ENCODE results near the gene PRSS53. TPM values are rescaled to one million over a fixed set of nuclear protein-coding genes. Genes with fewer than 3 reads are reported as not detected.

The PRSS53 gene
- polyA plus RNA-seq, 3 donors, result 0.17 to 5.1 TPM; not detected in 1

GRCh38 chr16:31084584-31085302, 4.0 kb downstream of the PRSS53 start:
- H3K36me3 Mint-ChIP-seq, result peaks cover 37 to 64% of the 10 kb centered on the region in 2 donors
- no peaks in the 10 kb centered on the region for H3K9me3 Mint-ChIP-seq
- TF ChIP-seq CTCF (IDR thresholded peaks at IDR 0.05), result no peak
- H3K79me2 ChIP-seq (ENCODE audit: insufficient read depth, low read length), result peaks cover 27% of the 10 kb centered on the region
- DNase-seq, result no peak
- peaks cover 12% of the 10 kb centered on the region for H3K4me1 Mint-ChIP-seq
- 95% methylated on average over 15 of the region's 16 CpGs for WGBS (ENCODE audit: insufficient coverage)
- H3K4me3 ChIP-seq (replicated peaks in 1 of 3; ENCODE audit: low read depth in 2 of 3, low read length in 3 of 3), result no peak overlapping the region
- no peak overlapping the region for H2AFZ ChIP-seq (ENCODE audit: insufficient read depth, low read depth, low read length, poor library complexity, severe bottlenecking)
- H3K4me3 Mint-ChIP-seq, result no peak overlapping the region
- H3K4me2 ChIP-seq (replicated peaks; ENCODE audit: extremely low read depth, low read length, poor library complexity, severe bottlenecking), result no peak overlapping the region
- peaks cover 0 to 3% (median 3%) of the 10 kb centered on the region in 3 donors for H3K27me3 Mint-ChIP-seq (ENCODE audit: low read depth in 3 of 3)
- no peaks in the 10 kb centered on the region for H3K27me3 ChIP-seq (ENCODE audit: control insufficient read depth in 2 of 2, insufficient read depth in 2 of 2, low read length in 2 of 2)
- no peaks in the 10 kb centered on the region for H3K9me3 ChIP-seq (replicated peaks in 1 of 2; ENCODE audit: control insufficient read depth in 1 of 2, insufficient read depth in 1 of 2, low read length in 2 of 2)
- H3K9ac ChIP-seq (ENCODE audit: insufficient read depth, low read length, poor library complexity, severe bottlenecking), result no peak overlapping the region
- H4K20me1 ChIP-seq (ENCODE audit: insufficient read depth, low read length), result peaks cover 53% of the 10 kb centered on the region
- intact Hi-C loops (cut with micrococcal nuclease), result no loop called here
- H3K36me3 ChIP-seq (replicated peaks in 1 of 2; ENCODE audit: control insufficient read depth in 1 of 2, insufficient read depth in 2 of 2, low read length in 2 of 2), result peaks cover 41 to 85% of the 10 kb centered on the region in 2 donors
- H3K4me1 ChIP-seq (ENCODE audit: control insufficient read depth in 1 of 2, insufficient read depth in 2 of 2, low read length in 2 of 2), result peaks cover 0 to 10% of the 10 kb centered on the region in 2 donors
- H3K27ac ChIP-seq (ENCODE audit: low read depth in 1 of 2, low read length in 2 of 2), result no peak overlapping the region
- H3K27ac Mint-ChIP-seq, result no peak overlapping the region

GRCh38 chr16:31083981-31084380, 4.8 kb downstream of the PRSS53 start:
- H2AFZ ChIP-seq (ENCODE audit: insufficient read depth, low read depth, low read length, poor library complexity, severe bottlenecking), result no peak overlapping the region
- DNase-seq, result no peak
- no peak overlapping the region for H3K4me3 ChIP-seq (replicated peaks in 1 of 3; ENCODE audit: low read depth in 2 of 3, low read length in 3 of 3)
- no peak overlapping the region for H3K9ac ChIP-seq (ENCODE audit: insufficient read depth, low read length, poor library complexity, severe bottlenecking)
- peaks cover 48 to 88% of the 10 kb centered on the region in 2 donors for H3K36me3 ChIP-seq (replicated peaks in 1 of 2; ENCODE audit: control insufficient read depth in 1 of 2, insufficient read depth in 2 of 2, low read length in 2 of 2)
- 95% methylated on average over 13 of the region's 13 CpGs for WGBS (ENCODE audit: insufficient coverage)
- H3K27ac ChIP-seq (ENCODE audit: low read depth in 1 of 2, low read length in 2 of 2), result no peak overlapping the region
- Mint-ChIP-seq H3K36me3 (peaks cover 38 to 64% of the 10 kb centered on the region in 2 donors), H3K27me3 (ENCODE audit: low read depth in 3 of 3) (peaks cover 0 to 3% (median 3%) of the 10 kb centered on the region in 3 donors), H3K4me3 (no peak overlapping the region), H3K9me3 (no peaks in the 10 kb centered on the region), H3K4me1 (peaks cover 18% of the 10 kb centered on the region), H3K27ac (peak overlapping the region in 1 of 7 donors; percentile 23)
- H4K20me1 ChIP-seq (ENCODE audit: insufficient read depth, low read length), result peaks cover 61% of the 10 kb centered on the region
- peaks cover 6 to 16% of the 10 kb centered on the region in 2 donors for H3K4me1 ChIP-seq (ENCODE audit: control insufficient read depth in 1 of 2, insufficient read depth in 2 of 2, low read length in 2 of 2)
- TF ChIP-seq CTCF (IDR thresholded peaks at IDR 0.05), result no peak
- H3K79me2 ChIP-seq (ENCODE audit: insufficient read depth, low read length), result peaks cover 34% of the 10 kb centered on the region
- no peak overlapping the region for H3K4me2 ChIP-seq (replicated peaks; ENCODE audit: extremely low read depth, low read length, poor library complexity, severe bottlenecking)
- H3K9me3 ChIP-seq (replicated peaks in 1 of 2; ENCODE audit: control insufficient read depth in 1 of 2, insufficient read depth in 1 of 2, low read length in 2 of 2), result no peaks in the 10 kb centered on the region
- no peaks in the 10 kb centered on the region for H3K27me3 ChIP-seq (ENCODE audit: control insufficient read depth in 2 of 2, insufficient read depth in 2 of 2, low read length in 2 of 2)
- intact Hi-C loops (cut with micrococcal nuclease), result no loop called here

Measured in CD14-positive monocyte (primary cell).